SH-SY5Y (cell line): ENCODE measurements around the gene TIE1.

ENCODE experiments used
- GATA2 ChIP-seq: IDR thresholded peaks from 2 replicates; pipeline ENCODE4 v1.6.1; 2011; ENCODE audit warnings: mild to moderate bottlenecking, low read depth, low read length
- GATA3 ChIP-seq: IDR thresholded peaks from 2 replicates; pipeline ENCODE4 v1.6.1; 2011; ENCODE audit warnings: low read depth, mild to moderate bottlenecking, low read length, moderate library complexity

DNA sequence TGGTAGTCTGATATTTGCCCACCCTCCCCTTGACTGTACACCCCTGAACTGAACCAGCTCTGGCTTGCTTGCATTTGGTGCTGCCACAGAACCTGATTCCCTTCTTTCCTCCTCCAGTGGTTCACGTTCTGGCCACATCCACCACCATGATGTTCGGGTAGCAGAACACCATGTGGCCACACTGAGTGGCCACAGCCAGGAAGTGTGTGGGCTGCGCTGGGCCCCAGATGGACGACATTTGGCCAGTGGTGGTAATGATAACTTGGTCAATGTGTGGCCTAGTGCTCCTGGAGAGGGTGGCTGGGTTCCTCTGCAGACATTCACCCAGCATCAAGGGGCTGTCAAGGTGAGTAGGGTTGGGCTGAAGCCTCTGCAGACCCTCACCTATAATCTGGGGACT lies 59.8 kb downstream of the TIE1 start:
- TF ChIP-seq GATA2: no peak
- TF ChIP-seq GATA3: no peak
